Fibroblast of pulmonary artery (primary cell): ENCODE results near the gene PTPRM.

Experiments
- DNase-seq: peaks from one replicate; pipeline ENCODE4 v3.0.0-alpha.2; 2010; ENCODE audit warnings: low read depth
- H3K4me3 ChIP-seq: replicated peaks from 2 replicates; pipeline ENCODE4 v1.5.1; 2011; ENCODE audit warnings: low read depth, mild to moderate bottlenecking, control low read depth, low read length, moderate library complexity
- TF ChIP-seq, protein P1 (sequence below): IDR thresholded peaks from 2 replicates; pipeline ENCODE4 v1.5.1; 2011; ENCODE audit warnings: mild to moderate bottlenecking, control low read depth, low read length, inconsistent platforms; ENCODE audit errors: missing control alignments

Gene PTPRM

DNA sequence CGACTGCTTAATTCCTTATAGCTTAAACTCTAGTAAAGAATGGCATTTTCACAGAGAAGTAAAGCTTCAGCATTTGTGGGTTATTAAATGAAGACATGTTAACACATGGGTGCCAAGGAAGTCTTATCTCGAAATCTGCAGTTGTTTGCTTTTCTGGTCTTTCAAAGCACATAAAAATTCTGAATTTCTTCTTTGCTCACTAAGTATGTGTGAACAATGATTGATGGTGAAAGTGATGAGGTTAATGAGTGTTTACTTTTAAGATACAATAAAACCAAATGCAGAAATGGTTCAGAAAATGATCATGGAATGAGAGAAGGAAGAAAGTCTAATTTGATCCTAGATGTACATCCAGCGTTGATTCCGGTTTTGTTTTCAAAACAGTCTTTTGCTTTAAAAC, 807.6 kb downstream of the PTPRM start:
- no peak overlapping the region for H3K4me3 ChIP-seq
- no peak for DNase-seq
- TF ChIP-seq, protein P1, sequence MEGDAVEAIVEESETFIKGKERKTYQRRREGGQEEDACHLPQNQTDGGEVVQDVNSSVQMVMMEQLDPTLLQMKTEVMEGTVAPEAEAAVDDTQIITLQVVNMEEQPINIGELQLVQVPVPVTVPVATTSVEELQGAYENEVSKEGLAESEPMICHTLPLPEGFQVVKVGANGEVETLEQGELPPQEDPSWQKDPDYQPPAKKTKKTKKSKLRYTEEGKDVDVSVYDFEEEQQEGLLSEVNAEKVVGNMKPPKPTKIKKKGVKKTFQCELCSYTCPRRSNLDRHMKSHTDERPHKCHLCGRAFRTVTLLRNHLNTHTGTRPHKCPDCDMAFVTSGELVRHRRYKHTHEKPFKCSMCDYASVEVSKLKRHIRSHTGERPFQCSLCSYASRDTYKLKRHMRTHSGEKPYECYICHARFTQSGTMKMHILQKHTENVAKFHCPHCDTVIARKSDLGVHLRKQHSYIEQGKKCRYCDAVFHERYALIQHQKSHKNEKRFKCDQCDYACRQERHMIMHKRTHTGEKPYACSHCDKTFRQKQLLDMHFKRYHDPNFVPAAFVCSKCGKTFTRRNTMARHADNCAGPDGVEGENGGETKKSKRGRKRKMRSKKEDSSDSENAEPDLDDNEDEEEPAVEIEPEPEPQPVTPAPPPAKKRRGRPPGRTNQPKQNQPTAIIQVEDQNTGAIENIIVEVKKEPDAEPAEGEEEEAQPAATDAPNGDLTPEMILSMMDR, result no peak

DNA sequence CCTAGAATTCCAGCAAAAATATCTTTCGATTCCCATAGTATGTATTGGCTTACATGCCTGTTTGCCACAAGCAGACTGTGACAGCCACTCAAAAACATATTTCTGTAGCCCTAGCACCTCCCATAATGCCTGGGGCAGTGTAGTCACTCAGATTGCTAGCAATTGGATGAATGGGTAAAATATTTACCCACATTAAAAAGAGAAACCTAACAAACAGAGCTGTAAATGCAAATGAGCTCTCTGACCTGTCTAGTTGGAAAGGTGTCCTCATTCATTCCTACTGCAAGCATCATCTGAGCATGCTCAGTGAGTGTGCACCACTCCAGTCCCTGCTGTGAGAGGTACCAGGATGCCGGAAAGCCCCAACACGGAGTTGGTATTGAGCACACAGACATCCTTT, 808.1 kb downstream of the PTPRM start:
- TF ChIP-seq, protein P1, result no peak
- no peak for DNase-seq
- H3K4me3 ChIP-seq, result no peak overlapping the region

DNA sequence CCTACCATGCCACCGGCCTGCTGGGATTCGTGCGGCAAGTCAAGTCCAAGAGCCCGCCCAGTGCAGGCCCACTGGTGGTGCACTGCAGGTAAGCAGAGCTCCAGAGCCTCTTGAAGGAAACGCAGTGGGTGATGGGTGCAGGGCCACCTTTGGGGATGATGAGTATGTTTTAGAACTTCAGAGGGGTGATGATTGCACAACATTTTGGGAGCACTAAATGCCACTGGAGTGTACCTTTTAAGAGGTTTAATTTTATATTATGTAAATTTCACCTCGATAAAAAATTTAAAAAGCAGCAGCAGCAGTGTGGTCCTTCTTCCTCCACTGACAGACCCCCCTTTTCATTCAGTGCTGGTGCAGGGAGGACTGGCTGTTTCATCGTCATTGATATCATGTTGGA, 809.0 kb downstream of the PTPRM start:
- no peak for DNase-seq
- no peak overlapping the region for H3K4me3 ChIP-seq
- TF ChIP-seq, protein P1, result no peak

DNA sequence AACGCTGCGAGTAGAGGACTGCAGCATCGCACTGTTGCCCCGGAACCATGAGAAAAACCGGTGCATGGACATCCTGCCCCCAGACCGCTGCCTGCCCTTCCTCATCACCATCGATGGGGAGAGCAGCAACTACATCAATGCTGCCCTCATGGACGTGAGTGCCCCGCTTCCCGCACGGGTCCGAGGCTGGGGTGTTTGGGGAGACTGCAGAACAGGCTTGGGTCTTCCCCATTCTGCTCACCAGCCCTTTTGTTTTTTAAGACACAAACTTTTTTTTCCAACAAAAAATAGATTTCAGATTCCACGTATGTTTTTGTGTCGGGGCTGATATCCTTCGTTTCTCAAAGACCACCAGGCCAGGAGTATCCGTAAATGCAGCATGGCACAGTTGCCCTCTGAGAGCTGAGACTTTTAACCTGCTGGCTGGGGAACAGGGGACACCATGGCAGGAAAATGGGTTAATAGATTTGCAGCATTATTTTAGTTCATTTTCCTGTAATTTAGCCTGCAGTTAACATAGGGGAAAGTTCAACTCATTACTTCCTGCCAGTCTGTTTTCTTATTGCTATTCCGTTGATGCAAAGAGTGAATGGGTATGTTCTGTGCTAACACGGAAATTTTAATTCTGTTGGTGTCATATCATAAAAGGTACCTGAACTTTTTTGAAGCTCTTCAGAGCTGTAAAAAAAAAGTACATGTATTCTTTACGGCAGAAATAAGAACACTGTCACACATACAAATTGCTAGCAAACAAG, 812.2 kb downstream of the PTPRM start:
- DNase-seq, result no peak
- TF ChIP-seq, protein P1, result no peak
- no peak overlapping the region for H3K4me3 ChIP-seq

DNA sequence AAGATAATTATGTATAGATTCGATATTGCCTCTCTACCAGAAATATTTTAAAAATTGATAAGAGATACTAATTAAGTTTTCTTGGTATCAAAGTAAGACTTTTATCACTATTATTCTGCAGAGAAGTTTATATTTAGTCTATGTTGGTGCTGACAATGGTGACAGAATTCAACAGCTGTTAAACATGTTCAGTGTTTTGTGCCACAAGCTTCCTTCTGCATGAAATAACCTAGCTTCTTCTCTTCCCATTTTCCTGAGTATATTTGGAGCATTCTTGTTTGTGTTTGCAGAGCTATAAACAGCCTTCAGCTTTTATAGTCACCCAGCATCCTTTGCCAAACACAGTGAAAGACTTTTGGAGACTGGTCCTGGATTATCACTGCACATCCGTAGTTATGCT, 812.9 kb downstream of the PTPRM start:
- TF ChIP-seq, protein P1, result no peak
- H3K4me3 ChIP-seq, result no peak overlapping the region
- DNase-seq, result no peak

DNA sequence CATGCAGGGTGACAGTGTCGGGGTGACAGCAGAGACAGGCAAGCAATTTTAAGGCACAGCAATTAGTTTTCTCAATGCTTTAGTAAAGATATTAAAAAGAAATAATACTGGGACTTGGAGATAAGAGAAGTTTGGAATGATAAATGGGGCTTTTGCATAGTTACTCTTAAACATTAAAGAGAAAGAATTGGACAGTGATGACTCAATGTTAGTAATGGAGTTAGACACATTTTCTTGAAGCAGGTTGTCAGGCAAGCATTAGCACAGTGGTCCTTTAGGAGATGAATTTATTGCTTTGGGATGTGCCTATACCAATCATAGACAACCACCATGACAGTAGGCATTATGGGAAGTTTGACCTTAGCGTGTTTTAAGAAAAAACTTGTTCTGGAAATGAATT, 813.8 kb downstream of the PTPRM start:
- H3K4me3 ChIP-seq, result no peak overlapping the region
- no peak for DNase-seq
- TF ChIP-seq, protein P1, result no peak

DNA sequence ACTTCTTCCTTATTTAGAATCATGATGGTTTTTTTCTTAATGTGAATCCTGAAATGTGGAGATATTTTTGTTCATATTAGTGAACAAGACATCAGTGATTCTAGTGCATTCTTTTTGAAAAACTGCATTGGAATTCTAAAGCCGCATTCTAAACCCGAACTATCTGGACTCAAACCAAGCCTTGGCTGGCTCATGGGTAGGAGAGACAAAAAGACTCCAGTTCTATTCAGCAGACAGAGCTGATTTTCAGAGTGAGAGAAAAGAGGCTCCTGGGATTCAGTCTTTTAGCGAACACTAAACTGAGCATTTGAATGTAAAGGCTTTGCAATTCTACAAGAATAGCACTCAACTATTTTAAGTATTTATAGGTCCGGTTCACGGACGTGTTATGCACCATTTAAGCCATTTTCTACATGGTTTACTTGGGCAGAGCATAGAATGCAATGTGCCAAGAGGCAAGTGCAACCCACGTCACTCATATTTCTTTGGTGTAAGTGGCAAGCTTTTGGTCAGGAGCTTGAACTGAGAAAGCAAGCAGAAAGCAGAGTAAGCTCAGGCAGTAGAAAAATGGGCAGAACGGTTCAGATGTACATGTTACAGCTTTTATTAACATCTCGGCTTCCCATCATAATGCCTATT, 814.8 kb downstream of the PTPRM start:
- DNase-seq, result peak; percentile 20
- TF ChIP-seq, protein P1, result no peak
- H3K4me3 ChIP-seq, result no peak overlapping the region
